Adrenal gland (tissue), 12 donors: ENCODE data around the gene UTP20. TPM values are rescaled to one million over a fixed set of nuclear protein-coding genes. Genes with fewer than 3 reads are reported as not detected.
"Not testable (repeated sequence)": the region's sequence is repeated elsewhere in the genome, so short reads cannot be mapped to it uniquely, and the experiment has no call there.

Experiments used
- DNase-seq, 7 donors: peaks; one replicate each; pipeline ENCODE4 v3.0.0-alpha.2; 2019 to 2020
- H3K27ac ChIP-seq, 5 donors: fragments of 200-600 bp; sonication (generic) in 4 of 5; 1 replicate in 3 of 5; 2 replicates in 2 of 5; pipeline versions ENCODE4 v1.5.1 to v1.8.0; 2016 to 2020; ENCODE audit warnings: mild to moderate bottlenecking in 1 of 5
- H3K27me3 ChIP-seq: fragments of 200-600 bp; 2 replicates; pipeline ENCODE4 v1.8.0; 2021
- H3K36me3 ChIP-seq, 2 donors: fragments of 200-600 bp; replicated peaks in 1 of 2; 1 replicate in 1 of 2; 2 replicates in 1 of 2; pipeline versions ENCODE4 v1.5.1 to v1.8.0; 2018 to 2022
- H3K4me1 ChIP-seq, 2 donors: fragments of 200-600 bp; replicated peaks in 1 of 2; 1 replicate in 1 of 2; 2 replicates in 1 of 2; pipeline versions ENCODE4 v1.5.1 to v1.8.0; 2018 to 2021
- H3K4me3 ChIP-seq, 4 donors: fragments of 200-600 bp; sonication (generic) in 3 of 4; one replicate each; pipeline ENCODE4 v1.5.1; 2016 to 2018
- H3K9me3 ChIP-seq, 3 donors: fragments of 200-600 bp; sonication (generic) in 1 of 3; replicated peaks in 1 of 3; 1 replicate in 2 of 3; 2 replicates in 1 of 3; pipeline versions ENCODE4 v1.5.1 to v1.8.0; 2016 to 2021
- CTCF ChIP-seq, 6 experiments: fragments of 450-650 bp in 4 of 6; fragments of 200-600 bp in 2 of 6; sonication (generic) in 1 of 6; IDR thresholded peaks; 1 replicate in 5 of 6; 2 replicates in 1 of 6; pipeline versions ENCODE4 v1.5.1 to v1.8.0; 2016 to 2021; ENCODE audit warnings: antibody characterized with exemption in 6 of 6, mild to moderate bottlenecking in 2 of 6, moderate library complexity in 1 of 6
- POLR2A ChIP-seq, 2 donors: fragments of 450-650 bp; IDR thresholded peaks; one replicate each; pipeline ENCODE4 v1.6.1; 2017; ENCODE audit warnings: antibody characterized with exemption in 2 of 2, mild to moderate bottlenecking in 2 of 2, moderate library complexity in 1 of 2
- WGBS, 4 donors: extraction: QIAGEN DNeasy Blood & Tissue Kit in 2 of 4; methylation state at CpG; one replicate each; pipeline versions ENCODE4 v1.1.5 to v1.1.7; 2013 to 2017; 5-methylcytosine and 5-hydroxymethylcytosine counted together
- intact Hi-C, 2 donors: fragments of 100-400 bp; cut with DNase I; formaldehyde crosslinking; loops; one replicate each; pipeline versions ENCODE4 v1.14.1 to v1.15.0; 2022 to 2023
- polyA plus RNA-seq, 3 donors: library from polyadenylated mRNA; stranded (reverse); fragments of 200-250 nt in 2 of 3; fragments of 350-450 nt in 1 of 3; fragmentation: Illumina TruSeq in 1 of 3; extraction: RNeasy Lipid Tissue Mini Kit (QIAGEN cat#74804) in 1 of 3; gene quantifications; one replicate each; pipeline ENCODE4 v1.2.3, GENCODE V29; 2013 to 2014
- total RNA-seq, 9 donors: library from RNA; depleted of rRNA in 4 of 9; stranded (reverse); fragments of >200 nt in 4 of 9; fragments of 120-200 nt in 1 of 9; fragmentation: NEBNext Ultra II Directional in 1 of 9; extraction: Animal tissue kit (Norgen Biotek cat#: 25700) in 1 of 9; gene quantifications; one replicate each; pipeline versions ENCODE4 v1.1.0 to v1.2.4, GENCODE V29; 2013 to 2023
- donor health status: healthy with polysubstance abuse.
- donor health status: Bipolar disorder and iron deficiency.
- donor health status: DM: yes; HTN: yes; CAD: no.
- donor health status: DM: no; HTN: no; CAD: no.
- donor health status: DM: no; HTN: no; CAD: no.
- donor health status: DM: yes; HTN: yes; CAD: no.

UTP20 gene
- total and polyA plus RNA-seq, 12 donors: 1.9 to 17.5 (median 15.0) TPM

- no peak overlapping the region for H3K4me3 ChIP-seq
- intact Hi-C loops: loop anchor here in 1 of 2 donors (10.0 kb wide), 1 partner anchor 420 kb away; the partner anchor contains the start of gene GNPTAB
- peak; percentile 35 to 72 (median 60) for TF ChIP-seq CTCF (IDR thresholded peaks at IDR 0.05)
- TF ChIP-seq POLR2A (IDR thresholded peaks at IDR 0.05): no peak
- H3K4me1 ChIP-seq: no peaks in the 10 kb centered on the region
- WGBS, 4 donors: 0 to 3% (median 0%) methylated on average over 2 of the region's 2 CpGs
- DNase-seq: peak in 5 of 7 donors; percentile 17 to 66 (median 54)
- H3K9me3 ChIP-seq: no peaks in the 10 kb centered on the region
- no peaks in the 10 kb centered on the region for H3K27me3 ChIP-seq
- H3K36me3 ChIP-seq: no peaks in the 10 kb centered on the region
- no peak overlapping the region for H3K27ac ChIP-seq
Measured at GRCh38 chr12:101414533-101415119, 134.7 kb downstream of the UTP20 start.

- Histone ChIP-seq H3K4me1 (no peaks in the 10 kb centered on the region), H3K9me3 (no peaks in the 10 kb centered on the region), H3K36me3 (no peaks in the 10 kb centered on the region), H3K4me3 (no peak overlapping the region), H3K27ac (no peak overlapping the region), H3K27me3 (no peaks in the 10 kb centered on the region)
- no peak for DNase-seq
- TF ChIP-seq CTCF (IDR thresholded peaks at IDR 0.05) (no peak), POLR2A (IDR thresholded peaks at IDR 0.05) (no peak)
- intact Hi-C loops: loop anchor here in 1 of 2 donors (10.0 kb wide), 1 partner anchor 420 kb away; the partner anchor contains the start of gene GNPTAB
- 82 to 91% (median 84%) methylated on average over 1 of the region's 1 CpG for WGBS, 4 donors
Measured at GRCh38 chr12:101415228-101415627, 135.3 kb downstream of the UTP20 start.

GRCh38 chr12:101422066-101422465, 142.2 kb downstream of the UTP20 start:
- DNase-seq, H3K27me3 ChIP-seq, H3K9me3 ChIP-seq, H3K4me3 ChIP-seq, H3K36me3 ChIP-seq, intact Hi-C loops, H3K4me1 ChIP-seq, H3K27ac ChIP-seq: not testable (repeated sequence)
- WGBS, 4 donors: 82 to 85% (median 82%) methylated on average over 4 of the region's 4 CpGs

GRCh38 chr12:101424620-101425019, 144.7 kb downstream of the UTP20 start:
- no peak for DNase-seq
- Histone ChIP-seq H3K27me3 (no peaks in the 10 kb centered on the region), H3K36me3 (no peaks in the 10 kb centered on the region), H3K4me1 (no peaks in the 10 kb centered on the region), H3K4me3 (no peak overlapping the region), H3K27ac (no peak overlapping the region), H3K9me3 (no peaks in the 10 kb centered on the region)
- intact Hi-C loops: no loop called here
- TF ChIP-seq POLR2A (IDR thresholded peaks at IDR 0.05) (no peak), CTCF (IDR thresholded peaks at IDR 0.05) (no peak)
- WGBS, 4 donors: 73 to 91% (median 87%) methylated on average over 2 of the region's 2 CpGs

- Histone ChIP-seq H3K27me3 (no peaks in the 10 kb centered on the region), H3K4me1 (no peaks in the 10 kb centered on the region), H3K36me3 (no peaks in the 10 kb centered on the region), H3K4me3 (no peak overlapping the region), H3K27ac (no peak overlapping the region), H3K9me3 (no peaks in the 10 kb centered on the region)
- 57 to 69% (median 62%) methylated on average over 2 of the region's 2 CpGs for WGBS, 4 donors
- no peak for TF ChIP-seq POLR2A (IDR thresholded peaks at IDR 0.05)
- TF ChIP-seq CTCF (IDR thresholded peaks at IDR 0.05): no peak
- no peak for DNase-seq
- intact Hi-C loops: no loop called here
Measured at GRCh38 chr12:101430456-101430855, 150.6 kb downstream of the UTP20 start.
